NCI-H2107 treated with DMSO at 0.1 percent for 48 hours (cell line): ENCODE results near the gene USE1.
"Not testable (repeated sequence)": the region's sequence is repeated elsewhere in the genome, so short reads cannot be mapped to it uniquely, and the experiment has no call there.

Experiments
- DNase-seq: peaks from one replicate; lab custom pipeline; 2025; ENCODE audit not compliant: unreplicated experiment; lab: John Stamatoyannopoulos, UW

The USE1 gene

GRCh38 chr19:17215127-17215971 is at the start of gene USE1:
USE1 (plus strand) TSS chr19:17215357; CDS start chr19:17215406, 49 bp downstream.
- peak; percentile 82 for DNase-seq

GRCh38 chr19:17165715-17166114 is 49.4 kb upstream of the USE1 start:
- no peak for DNase-seq

GRCh38 chr19:17170538-17171297 is 44.4 kb upstream of the USE1 start:
- no peak for DNase-seq

GRCh38 chr19:17171874-17172273 is 43.3 kb upstream of the USE1 start:
- DNase-seq = no peak

GRCh38 chr19:17172624-17173345 is 42.4 kb upstream of the USE1 start:
- peak; percentile 55 for DNase-seq

GRCh38 chr19:17178291-17178690 is 36.9 kb upstream of the USE1 start:
- DNase-seq = no peak

- no peak for DNase-seq
These were observed 34.0 kb upstream of the USE1 start for GRCh38 chr19:17180997-17181702.

- DNase-seq = no peak
These were observed 31.8 kb upstream of the USE1 start for GRCh38 chr19:17183271-17183761.

- DNase-seq = no peak
These were observed 31.3 kb upstream of the USE1 start for GRCh38 chr19:17183858-17184321.

- no peak for DNase-seq
These were observed 30.8 kb upstream of the USE1 start for GRCh38 chr19:17184371-17184841.

GRCh38 chr19:17185590-17185989 is 29.6 kb upstream of the USE1 start:
- DNase-seq = no peak

GRCh38 chr19:17191736-17192135 is 23.4 kb upstream of the USE1 start:
- DNase-seq = not testable (repeated sequence)

- DNase-seq = no peak
These were observed 22.4 kb upstream of the USE1 start for GRCh38 chr19:17192751-17193150.

GRCh38 chr19:17194608-17195007 is 20.5 kb upstream of the USE1 start:
- DNase-seq = no peak

GRCh38 chr19:17195106-17195505 is 20.1 kb upstream of the USE1 start:
- DNase-seq = no peak

GRCh38 chr19:17196610-17197009 is 18.5 kb upstream of the USE1 start:
- DNase-seq = no peak

GRCh38 chr19:17197666-17198065 is 17.5 kb upstream of the USE1 start:
- no peak for DNase-seq

GRCh38 chr19:17200408-17201079 is 14.6 kb upstream of the USE1 start:
- no peak for DNase-seq

GRCh38 chr19:17202249-17202648 is 12.9 kb upstream of the USE1 start:
- no peak for DNase-seq

- DNase-seq = no peak
These were observed 12.4 kb upstream of the USE1 start for GRCh38 chr19:17202713-17203112.
